Right forelimb (tissue), 1 donor: Measurements from ENCODE around the gene HIPK1.

Source experiments
- DNase-seq: peaks from one replicate; pipeline ENCODE4 v3.0.0-alpha.2; 2018

Gene HIPK1

DNA sequence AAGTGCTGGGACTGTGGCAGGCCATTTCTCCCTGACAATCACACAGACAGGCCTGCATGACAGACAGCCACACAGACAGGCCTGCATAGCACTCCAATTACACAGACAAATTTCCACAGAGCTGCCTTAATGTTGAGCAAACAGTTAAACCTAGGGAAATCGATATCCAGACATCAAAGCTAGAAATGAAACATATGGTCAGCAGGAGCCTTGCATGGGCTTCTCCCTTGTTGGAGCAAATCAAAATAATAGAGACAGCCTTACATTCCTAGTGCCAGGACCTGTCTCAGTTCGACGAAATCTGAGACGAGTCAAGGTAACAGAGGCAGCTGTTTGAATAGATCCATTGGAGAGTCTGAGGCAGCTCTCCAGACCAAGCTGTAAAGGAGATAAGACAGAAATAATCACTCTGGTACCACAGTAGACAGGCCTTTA, 92.6 kb downstream of the HIPK1 start:
- DNase-seq: no peak

- DNase-seq: no peak
Measured at GRCh38 chr1:114022877-114023276, 93.8 kb downstream of the HIPK1 start.

DNA sequence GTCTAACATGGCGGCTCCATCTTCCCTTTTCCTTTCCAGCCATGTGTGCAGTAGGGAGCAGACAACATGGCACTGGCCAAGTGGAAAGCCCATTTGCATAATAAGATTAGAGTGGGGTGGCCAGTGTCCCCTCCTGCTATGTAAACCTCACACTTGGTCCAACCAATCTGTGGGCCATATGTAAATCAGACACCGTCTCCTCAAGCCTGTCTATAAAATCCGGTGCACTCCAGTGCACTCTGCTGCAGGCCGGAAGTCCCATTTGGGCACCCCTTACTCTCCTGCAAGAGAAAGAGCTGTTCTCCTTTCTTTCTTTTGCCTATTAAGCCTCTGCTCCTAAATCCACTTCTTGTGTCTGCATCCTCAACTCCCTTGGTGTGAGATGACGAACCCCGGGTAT, 94.3 kb downstream of the HIPK1 start:
- DNase-seq: no peak

DNA sequence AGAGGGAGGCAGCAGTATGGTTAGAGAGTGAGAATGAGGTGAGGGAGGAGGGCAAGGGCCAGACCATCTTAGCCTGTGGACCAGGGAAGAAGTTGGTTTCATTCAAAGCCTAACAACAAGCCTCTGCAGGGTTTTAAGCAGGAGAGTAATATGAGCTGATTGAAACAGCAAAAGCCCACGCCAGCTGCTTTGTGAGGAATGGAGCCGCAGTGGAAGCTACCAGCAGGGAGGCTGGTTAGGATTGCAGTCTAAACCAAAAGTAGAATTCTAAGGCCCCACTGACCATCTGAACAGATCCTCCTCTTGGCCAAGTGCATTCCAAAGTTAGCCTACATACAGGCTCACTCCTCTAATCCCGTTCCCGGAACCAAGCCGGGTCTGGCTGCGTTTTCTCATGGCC, 94.9 kb downstream of the HIPK1 start:
- no peak for DNase-seq

DNA sequence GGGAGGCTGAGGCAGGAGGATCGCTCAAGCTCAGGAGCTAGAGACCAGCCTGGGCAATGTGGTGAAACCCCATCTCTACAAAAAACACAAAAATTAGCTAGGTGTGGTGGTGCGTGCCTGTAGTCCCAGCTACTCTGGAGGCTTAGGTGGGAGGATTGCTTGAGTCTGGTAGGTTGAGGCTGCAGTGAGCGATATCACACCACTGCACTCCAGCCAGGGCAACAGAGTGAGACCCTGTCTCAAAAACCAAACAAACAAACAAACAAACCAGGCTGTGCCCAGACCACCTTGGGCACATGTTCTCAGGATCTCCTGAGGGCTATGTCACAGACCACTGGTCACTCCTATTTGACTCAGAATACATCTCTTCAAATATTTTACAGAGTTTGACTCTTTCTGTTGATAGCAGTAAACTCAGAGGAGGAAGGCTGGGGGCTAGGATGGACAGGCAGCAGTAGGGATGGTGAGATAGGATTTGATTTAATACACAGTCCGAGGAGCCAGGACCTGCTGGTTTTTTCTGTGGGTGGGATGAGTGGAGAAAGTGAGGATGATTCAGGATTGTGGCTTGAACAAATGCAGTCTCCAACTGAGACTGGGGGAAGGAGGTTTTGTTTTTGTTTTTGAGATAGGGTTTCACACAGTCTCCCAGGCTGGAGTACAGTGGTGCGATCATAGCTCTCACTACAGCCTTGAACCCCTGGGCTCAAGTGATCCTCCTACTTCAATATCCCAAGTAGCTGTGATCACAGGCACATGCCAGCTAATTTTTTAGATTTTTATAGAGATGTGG, 96.7 kb downstream of the HIPK1 start:
- no peak for DNase-seq

DNA sequence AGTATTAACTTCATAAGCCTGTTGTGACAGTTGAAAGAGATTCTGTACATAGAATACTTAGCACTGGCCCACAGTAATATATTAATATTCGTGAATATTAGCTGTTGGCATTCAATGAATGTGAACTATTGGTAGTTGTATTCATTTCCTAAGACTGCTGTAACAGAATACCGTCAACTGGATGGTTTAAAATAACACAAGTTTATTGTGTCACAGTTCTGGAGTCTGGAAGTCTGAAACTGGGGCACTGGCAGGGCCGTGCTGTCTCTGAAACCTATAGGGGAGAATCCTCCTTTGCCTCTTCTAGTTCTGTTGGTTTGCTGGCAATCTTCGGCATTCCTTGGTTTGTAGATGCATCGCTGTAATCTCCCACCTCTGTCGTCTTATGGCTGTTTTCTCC, 97.7 kb downstream of the HIPK1 start:
- DNase-seq: no peak
